Activated T-helper 1 cell treated with Interleukin-2 at 50 U/mL for 16 hours (primary cell): Measurements from ENCODE around the gene STT3A.

ENCODE experiments used
- DNase-seq: peaks from one replicate; pipeline ENCODE4 v3.0.0-alpha.2; 2020; ENCODE audit warnings: low read depth

Gene STT3A

GRCh38 chr11:125663910-125664309 lies 71.3 kb downstream of the STT3A start:
- no peak for DNase-seq

GRCh38 chr11:125667151-125667550 lies 74.5 kb downstream of the STT3A start:
- DNase-seq = no peak

- no peak for DNase-seq
Measured at GRCh38 chr11:125670172-125670571, 77.5 kb downstream of the STT3A start.

- DNase-seq = no peak
Measured at GRCh38 chr11:125671561-125671960, 78.9 kb downstream of the STT3A start.
